ENCODE data around the gene DMRTC2.

DMRTC2 gene

DNA sequence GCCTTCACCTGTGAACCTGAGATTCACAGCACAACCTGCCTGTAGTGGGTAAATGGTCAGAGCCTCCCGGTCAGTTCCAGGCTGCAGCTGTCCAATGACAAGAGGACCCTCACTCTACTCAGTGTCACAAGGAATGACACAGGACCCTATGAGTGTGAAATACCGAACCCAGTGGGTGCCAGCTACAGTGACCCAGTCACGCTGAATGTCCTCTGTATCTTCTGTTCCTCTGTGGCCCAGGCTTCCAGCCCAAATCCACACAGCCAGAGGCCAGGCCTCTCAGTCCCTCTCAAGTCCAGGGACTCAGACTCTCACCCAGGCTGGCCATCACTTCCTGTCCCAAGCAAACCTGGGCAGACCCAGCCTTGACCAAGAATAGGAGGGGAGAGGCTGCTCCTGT is 37.7 kb upstream of the DMRTC2 start:
- no peak overlapping the region for H3K4me2 ChIP-seq (ENCODE audit: insufficient read depth, low read length)
- no peak overlapping the region for H3K27ac ChIP-seq (ENCODE audit: low read length)
- H3K4me1 ChIP-seq (ENCODE audit: insufficient read depth, low read length) = no peaks in the 10 kb centered on the region
- ATAC-seq (ENCODE audit: insufficient read depth, low read depth) = no peak
- no peak overlapping the region for H2AFZ ChIP-seq (ENCODE audit: low read depth, low read length)
- no peak for DNase-seq
- no peaks in the 10 kb centered on the region for H3K79me2 ChIP-seq (ENCODE audit: insufficient read depth, low read length)
- no peaks in the 10 kb centered on the region for H3K9me3 ChIP-seq (ENCODE audit: insufficient read depth, low read length, severe bottlenecking)
- H3K27me3 ChIP-seq (ENCODE audit: insufficient read depth, low read length, poor library complexity) = peaks cover 9% of the 10 kb centered on the region
- H3K36me3 ChIP-seq (ENCODE audit: insufficient read depth, low read length) = no peaks in the 10 kb centered on the region
- H3K4me3 ChIP-seq (ENCODE audit: low read depth in 1 of 2, low read length in 2 of 2) = no peak overlapping the region
- H3K9ac ChIP-seq (ENCODE audit: low read depth, low read length) = no peak overlapping the region
- TF ChIP-seq CTCF (IDR thresholded peaks at IDR 0.05; ENCODE audit: borderline replicate concordance, extremely low read depth, low read length, poor library complexity, severe bottlenecking) (no peak), EZH2 (IDR thresholded peaks at IDR 0.05; ENCODE audit: borderline replicate concordance, low read depth, low read length, severe bottlenecking) (no peak)
- 0 out of 2 replicates have a peak, but pooled peaks cover 6% of the 10 kb centered on the region for H4K20me1 ChIP-seq (ENCODE audit: insufficient read depth, low read length)

GRCh38 chr19:41808663-41809566 is 35.9 kb upstream of the DMRTC2 start:
- no peak overlapping the region for H3K27ac ChIP-seq (ENCODE audit: low read length)
- TF ChIP-seq CTCF (IDR thresholded peaks at IDR 0.05; ENCODE audit: borderline replicate concordance, extremely low read depth, low read length, poor library complexity, severe bottlenecking) (no peak), EZH2 (IDR thresholded peaks at IDR 0.05; ENCODE audit: borderline replicate concordance, low read depth, low read length, severe bottlenecking) (no peak)
- peaks cover 8% of the 10 kb centered on the region; the same call in 1 of the 2 replicates for H4K20me1 ChIP-seq (ENCODE audit: insufficient read depth, low read length)
- H3K79me2 ChIP-seq (ENCODE audit: insufficient read depth, low read length) = no peaks in the 10 kb centered on the region
- no peak overlapping the region for H3K4me2 ChIP-seq (ENCODE audit: insufficient read depth, low read length)
- ATAC-seq (ENCODE audit: insufficient read depth, low read depth) (no peak), DNase-seq (no peak)
- H2AFZ ChIP-seq (ENCODE audit: low read depth, low read length) = no peak overlapping the region
- H3K27me3 ChIP-seq (ENCODE audit: insufficient read depth, low read length, poor library complexity) = no peaks in the 10 kb centered on the region
- no peaks in the 10 kb centered on the region for H3K4me1 ChIP-seq (ENCODE audit: insufficient read depth, low read length)
- H3K9ac ChIP-seq (ENCODE audit: low read depth, low read length) = no peak overlapping the region
- no peak overlapping the region for H3K4me3 ChIP-seq (ENCODE audit: low read depth in 1 of 2, low read length in 2 of 2)
- H3K36me3 ChIP-seq (ENCODE audit: insufficient read depth, low read length) = no peaks in the 10 kb centered on the region
- no peaks in the 10 kb centered on the region for H3K9me3 ChIP-seq (ENCODE audit: insufficient read depth, low read length, severe bottlenecking)

- Histone ChIP-seq H3K4me1 (ENCODE audit: insufficient read depth, low read length) (no peaks in the 10 kb centered on the region), H4K20me1 (ENCODE audit: insufficient read depth, low read length) (peaks cover 8% of the 10 kb centered on the region; the same call in 1 of the 2 replicates), H3K4me2 (ENCODE audit: insufficient read depth, low read length) (no peak overlapping the region), H3K79me2 (ENCODE audit: insufficient read depth, low read length) (no peaks in the 10 kb centered on the region), H3K9ac (ENCODE audit: low read depth, low read length) (no peak overlapping the region), H3K4me3 (ENCODE audit: low read depth in 1 of 2, low read length in 2 of 2) (no peak overlapping the region), H3K27me3 (ENCODE audit: insufficient read depth, low read length, poor library complexity) (no peaks in the 10 kb centered on the region), H3K9me3 (ENCODE audit: insufficient read depth, low read length, severe bottlenecking) (no peaks in the 10 kb centered on the region), H3K36me3 (ENCODE audit: insufficient read depth, low read length) (no peaks in the 10 kb centered on the region), H2AFZ (ENCODE audit: low read depth, low read length) (no peak overlapping the region), H3K27ac (ENCODE audit: low read length) (no peak overlapping the region)
- no peak for TF ChIP-seq CTCF (IDR thresholded peaks at IDR 0.05; ENCODE audit: borderline replicate concordance, extremely low read depth, low read length, poor library complexity, severe bottlenecking)
- no peak for TF ChIP-seq EZH2 (IDR thresholded peaks at IDR 0.05; ENCODE audit: borderline replicate concordance, low read depth, low read length, severe bottlenecking)
- ATAC-seq (ENCODE audit: insufficient read depth, low read depth) (no peak), DNase-seq (no peak)
Observed at GRCh38 chr19:41810301-41810700, 34.5 kb upstream of the DMRTC2 start.
